ENCODE results near the gene MYO1D. TPM values are rescaled to one million over a fixed set of nuclear protein-coding genes. Genes with fewer than 3 reads are reported as not detected.

MYO1D gene
- total and polyA plus RNA-seq, 8 donors = 11.6 to 727 (median 73.4) TPM

DNA sequence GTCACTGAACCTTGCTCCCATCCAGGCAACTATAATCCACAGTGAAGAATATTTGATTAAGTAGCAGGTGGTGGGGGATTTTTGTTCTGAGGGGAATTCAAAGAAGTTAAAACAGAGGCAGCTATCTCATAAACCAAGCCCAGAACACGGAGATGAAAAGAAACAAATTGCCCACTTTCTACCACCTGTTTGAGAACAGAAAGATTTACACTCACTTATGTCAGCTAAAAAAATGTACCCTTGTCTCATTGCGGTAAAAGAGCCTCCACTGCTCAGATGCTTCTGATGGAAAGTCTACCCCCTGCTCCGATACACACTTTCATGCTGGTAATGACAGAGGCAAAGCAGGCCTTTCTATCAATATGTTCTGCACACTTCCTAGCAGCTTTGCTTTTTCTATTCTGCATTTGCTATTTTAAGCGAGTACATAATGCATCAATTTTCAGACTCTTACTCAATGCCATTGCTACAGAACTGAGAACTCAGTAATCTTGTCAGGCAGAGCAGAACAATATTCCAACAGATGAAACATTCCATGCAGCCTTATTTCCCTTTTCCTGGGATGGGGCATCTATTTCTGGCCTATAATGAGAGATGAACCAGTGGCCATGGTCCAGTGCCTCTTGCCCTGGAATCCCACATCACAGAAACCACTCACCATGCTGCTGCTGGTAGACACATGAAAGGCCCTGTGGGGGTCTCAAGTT lies 361.1 kb downstream of the MYO1D start:
- 92 to 97% (median 95%) methylated on average over 4 of the region's 4 CpGs for WGBS, 5 donors
- Histone ChIP-seq H3K4me3 (no peak overlapping the region), H3K27ac (no peak overlapping the region), H3K36me3 (no peaks in the 10 kb centered on the region), H3K4me1 (peaks cover 13 to 21% (median 18%) of the 10 kb centered on the region in 4 donors), H3K27me3 (peaks cover 0 to 10% (median 0%) of the 10 kb centered on the region in 3 donors), H3K9me3 (no peaks in the 10 kb centered on the region)
- intact Hi-C loops (cut with DNase I; ENCODE audit: low total_unique reads) = no loop called here
- DNase-seq = no peak
- TF ChIP-seq, protein P1, sequence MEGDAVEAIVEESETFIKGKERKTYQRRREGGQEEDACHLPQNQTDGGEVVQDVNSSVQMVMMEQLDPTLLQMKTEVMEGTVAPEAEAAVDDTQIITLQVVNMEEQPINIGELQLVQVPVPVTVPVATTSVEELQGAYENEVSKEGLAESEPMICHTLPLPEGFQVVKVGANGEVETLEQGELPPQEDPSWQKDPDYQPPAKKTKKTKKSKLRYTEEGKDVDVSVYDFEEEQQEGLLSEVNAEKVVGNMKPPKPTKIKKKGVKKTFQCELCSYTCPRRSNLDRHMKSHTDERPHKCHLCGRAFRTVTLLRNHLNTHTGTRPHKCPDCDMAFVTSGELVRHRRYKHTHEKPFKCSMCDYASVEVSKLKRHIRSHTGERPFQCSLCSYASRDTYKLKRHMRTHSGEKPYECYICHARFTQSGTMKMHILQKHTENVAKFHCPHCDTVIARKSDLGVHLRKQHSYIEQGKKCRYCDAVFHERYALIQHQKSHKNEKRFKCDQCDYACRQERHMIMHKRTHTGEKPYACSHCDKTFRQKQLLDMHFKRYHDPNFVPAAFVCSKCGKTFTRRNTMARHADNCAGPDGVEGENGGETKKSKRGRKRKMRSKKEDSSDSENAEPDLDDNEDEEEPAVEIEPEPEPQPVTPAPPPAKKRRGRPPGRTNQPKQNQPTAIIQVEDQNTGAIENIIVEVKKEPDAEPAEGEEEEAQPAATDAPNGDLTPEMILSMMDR (IDR thresholded peaks at IDR 0.05) = no peak
- TF ChIP-seq POLR2A (IDR thresholded peaks at IDR 0.05) = no peak
- TF ChIP-seq EP300 (IDR thresholded peaks at IDR 0.05) = no peak
- no peak for TF ChIP-seq POLR2AphosphoS5 (IDR thresholded peaks at IDR 0.05)

DNA sequence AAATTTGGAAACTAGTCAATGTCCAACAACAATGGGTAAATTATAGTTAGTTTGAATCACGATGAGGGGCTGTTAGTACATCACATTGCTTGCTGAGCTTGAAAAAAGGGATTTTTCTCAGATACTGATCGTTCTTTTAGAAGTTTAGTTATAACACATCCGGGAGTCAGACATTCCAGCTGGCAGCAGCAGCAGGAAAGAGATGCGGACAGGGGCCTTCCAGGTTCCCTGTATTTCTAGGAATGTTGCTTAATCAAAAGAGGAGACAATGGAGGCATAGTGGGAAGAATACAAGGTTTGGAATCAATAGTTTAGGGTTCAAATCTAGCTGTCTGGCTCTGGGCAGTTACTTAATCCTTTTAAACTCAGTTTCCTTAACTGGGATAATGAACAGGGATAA lies 362.3 kb downstream of the MYO1D start:
- 74 to 87% (median 82%) methylated on average over 4 of the region's 4 CpGs for WGBS, 5 donors
- H3K27me3 ChIP-seq = peaks cover 0 to 10% (median 0%) of the 10 kb centered on the region in 3 donors
- peaks cover 6 to 10% (median 8%) of the 10 kb centered on the region in 4 donors for H3K4me1 ChIP-seq
- no peaks in the 10 kb centered on the region for H3K9me3 ChIP-seq
- H3K27ac ChIP-seq = no peak overlapping the region
- H3K36me3 ChIP-seq = peaks cover 0 to 5% (median 0%) of the 10 kb centered on the region in 4 donors
- TF ChIP-seq POLR2A (IDR thresholded peaks at IDR 0.05) (no peak), EP300 (IDR thresholded peaks at IDR 0.05) (no peak), POLR2AphosphoS5 (IDR thresholded peaks at IDR 0.05) (no peak)
- TF ChIP-seq, protein P1 (IDR thresholded peaks at IDR 0.05) = no peak
- no peak overlapping the region for H3K4me3 ChIP-seq
- intact Hi-C loops (cut with DNase I; ENCODE audit: low total_unique reads) = no loop called here
- DNase-seq = no peak

DNA sequence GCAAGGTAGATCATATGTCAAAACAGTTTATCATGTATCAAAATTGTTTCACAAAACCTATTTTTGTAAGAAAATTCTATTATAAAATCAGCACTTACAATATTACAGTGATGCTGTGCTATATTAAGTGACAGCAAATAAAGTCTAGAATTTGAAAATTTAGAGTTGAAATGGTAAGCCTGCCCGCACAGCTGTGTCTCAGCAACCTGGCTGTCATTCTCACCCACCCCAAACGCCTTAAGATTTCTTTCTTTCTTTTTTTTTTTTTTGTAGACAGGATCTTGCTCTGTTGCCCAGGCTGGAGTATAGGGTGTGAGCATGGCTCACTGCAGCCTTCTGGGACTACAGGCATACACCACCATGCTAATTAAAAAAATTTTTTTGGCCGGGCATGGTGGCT lies 363.3 kb downstream of the MYO1D start:
- intact Hi-C loops (cut with DNase I; ENCODE audit: low total_unique reads) = no loop called here
- 90 to 97% (median 91%) methylated on average over 3 of the region's 3 CpGs for WGBS, 5 donors
- Histone ChIP-seq H3K4me1 (peaks cover 0 to under 1% (median 0%) of the 10 kb centered on the region in 4 donors), H3K9me3 (no peaks in the 10 kb centered on the region), H3K36me3 (peaks cover 0 to 5% (median 0%) of the 10 kb centered on the region in 4 donors), H3K4me3 (no peak overlapping the region), H3K27ac (no peak overlapping the region), H3K27me3 (peaks cover 0 to 2% (median 0%) of the 10 kb centered on the region in 3 donors)
- no peak for DNase-seq
- no peak for TF ChIP-seq POLR2A (IDR thresholded peaks at IDR 0.05)
- TF ChIP-seq, protein P1 (IDR thresholded peaks at IDR 0.05) = no peak
- no peak for TF ChIP-seq POLR2AphosphoS5 (IDR thresholded peaks at IDR 0.05)

DNA sequence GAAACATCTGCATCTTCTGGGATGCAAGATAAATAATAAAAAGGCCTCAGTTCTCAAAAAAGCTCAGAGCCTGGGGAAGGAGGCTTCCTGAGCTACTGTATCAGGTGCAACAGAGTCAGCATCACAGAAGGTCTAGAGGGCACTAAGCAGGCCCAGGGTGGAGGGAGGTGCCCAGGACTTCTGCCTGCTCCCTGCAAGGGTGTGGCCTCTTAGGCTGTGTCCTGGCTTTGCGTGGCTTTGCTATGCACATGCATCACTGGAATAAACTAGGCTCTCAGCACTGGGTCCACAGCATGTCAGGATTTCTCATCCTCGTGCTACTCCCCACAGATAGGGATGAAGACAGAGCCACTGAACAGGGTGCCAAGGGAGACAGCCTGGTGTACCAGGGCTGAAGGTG lies 364.6 kb downstream of the MYO1D start:
- peaks cover 0 to 5% (median 0%) of the 10 kb centered on the region in 4 donors for H3K36me3 ChIP-seq
- 80 to 100% (median 94%) methylated on average over 1 to 2 of the region's 2 CpGs for WGBS, 5 donors
- TF ChIP-seq POLR2A (IDR thresholded peaks at IDR 0.05) (no peak), EP300 (IDR thresholded peaks at IDR 0.05) (no peak), POLR2AphosphoS5 (IDR thresholded peaks at IDR 0.05) (no peak)
- TF ChIP-seq, protein P1 (IDR thresholded peaks at IDR 0.05) = no peak
- no peaks in the 10 kb centered on the region for H3K4me1 ChIP-seq
- no peaks in the 10 kb centered on the region for H3K9me3 ChIP-seq
- H3K27me3 ChIP-seq = no peaks in the 10 kb centered on the region
- H3K4me3 ChIP-seq = no peak overlapping the region
- intact Hi-C loops (cut with DNase I; ENCODE audit: low total_unique reads) = no loop called here
- no peak for DNase-seq
- H3K27ac ChIP-seq = no peak overlapping the region
